HepG2 (cell line): ENCODE data around the gene KLHL21. TPM values are rescaled to one million over a fixed set of nuclear protein-coding genes. Genes with fewer than 3 reads are reported as not detected.

ENCODE experiments used
- ATF7-NPFF ChIP-seq: sonication (generic); formaldehyde crosslinking; IDR thresholded peaks from 2 replicates; pipeline ENCODE4 v1.8.1; 2023; ENCODE audit warnings: mild to moderate bottlenecking, low read depth, missing genetic modification reagents, moderate library complexity
- HDAC1 ChIP-seq: sonication (generic); formaldehyde crosslinking; IDR thresholded peaks from 2 replicates; pipeline ENCODE4 v1.5.1; 2020; ENCODE audit warnings: mild to moderate bottlenecking, missing genetic modification reagents
- KDM5A ChIP-seq: fragments of 200-600 bp; sonication (generic); IDR thresholded peaks from 2 replicates; pipeline ENCODE4 v1.7.0; 2018; ENCODE audit warnings: antibody characterized with exemption, mild to moderate bottlenecking, low read length, borderline replicate concordance
- KLF9 ChIP-seq: IDR thresholded peaks from 2 replicates; pipeline ENCODE4 v1.6.1; 2016; ENCODE audit warnings: low read depth
- MYC ChIP-seq: sonication (generic); formaldehyde crosslinking; IDR thresholded peaks from 2 replicates; pipeline ENCODE4 v1.9.0; 2021; ENCODE audit warnings: missing genetic modification reagents, borderline replicate concordance
- PAF1 ChIP-seq: IDR thresholded peaks from 2 replicates; pipeline ENCODE4 v1.6.1; 2016; ENCODE audit warnings: missing genetic modification reagents, missing compliant biosample characterization
- POLR2G ChIP-seq: fragments of 200-400 bp; formaldehyde crosslinking; IDR thresholded peaks from 2 replicates; pipeline ENCODE4 v1.6.1; 2018; ENCODE audit warnings: mild to moderate bottlenecking, low read depth, low read length, moderate library complexity
- PPARG ChIP-seq: conservative IDR thresholded peaks from 2 replicates; pipeline ENCODE4 v1.6.1; 2016; ENCODE audit warnings: missing biosample characterization, missing genetic modification reagents
- SALL2 ChIP-seq: sonication (generic); formaldehyde crosslinking; IDR thresholded peaks from 2 replicates; pipeline ENCODE4 v1.8.1; 2023; ENCODE audit warnings: mild to moderate bottlenecking, missing genetic modification reagents, inconsistent platforms
- TCF7L2 ChIP-seq: IDR thresholded peaks from 2 replicates; pipeline ENCODE4 v1.6.1; 2011; ENCODE audit warnings: mild to moderate bottlenecking, low read depth, low read length, moderate library complexity
- TRAFD1 ChIP-seq: sonication (generic); formaldehyde crosslinking; IDR thresholded peaks from 2 replicates; pipeline ENCODE4 v1.5.1; 2020; ENCODE audit warnings: missing genetic modification reagents, mild to moderate bottlenecking, borderline replicate concordance
- ZBTB37 ChIP-seq: sonication (generic); formaldehyde crosslinking; IDR thresholded peaks from 2 replicates; pipeline ENCODE4 v1.4.0; 2020; ENCODE audit warnings: mild to moderate bottlenecking, missing genetic modification reagents
- ZFP41 ChIP-seq: sonication (generic); formaldehyde crosslinking; IDR thresholded peaks from 2 replicates; pipeline ENCODE4 v1.4.0; 2020; ENCODE audit warnings: mild to moderate bottlenecking, missing genetic modification reagents, borderline replicate concordance
- ZKSCAN5 ChIP-seq: sonication (generic); formaldehyde crosslinking; IDR thresholded peaks from 2 replicates; pipeline ENCODE4 v1.5.1; 2020; ENCODE audit warnings: mild to moderate bottlenecking, missing genetic modification reagents
- ZMYM4 ChIP-seq: sonication (generic); formaldehyde crosslinking; IDR thresholded peaks from 2 replicates; pipeline ENCODE4 v1.8.1; 2023; ENCODE audit warnings: mild to moderate bottlenecking, missing genetic modification reagents
- ZNF263 ChIP-seq: sonication (generic); formaldehyde crosslinking; IDR thresholded peaks from 2 replicates; pipeline ENCODE4 v1.4.0; 2020; ENCODE audit warnings: missing genetic modification reagents
- ZNF496 ChIP-seq: sonication (generic); formaldehyde crosslinking; IDR thresholded peaks from 2 replicates; pipeline ENCODE4 v1.8.1; 2023; ENCODE audit warnings: mild to moderate bottlenecking, moderate library complexity, missing genetic modification reagents; ENCODE audit not compliant: insufficient replicate concordance
- polyA plus RNA-seq, 8 experiments: library from polyadenylated mRNA; depleted of rRNA in 3 of 8; stranded (reverse) in 7 of 8; unstranded in 1 of 8; fragments of >200 nt; fragmentation: Illumina TruSeq in 4 of 8; extraction: Trizol in 4 of 8; gene quantifications; 2 replicates each; pipeline versions ENCODE4 v1.2.1 to v1.2.3, GENCODE V29; 2011 to 2016; ENCODE audit warnings: low read depth in 4 of 8, missing spikeins in 1 of 8, mixed read lengths in 1 of 8; ENCODE audit not compliant: insufficient read depth in 1 of 8
- total RNA-seq, 5 experiments: library from RNA; depleted of rRNA; stranded (reverse); fragments of >200 nt; fragmentation: Illumina TruSeq; extraction: Trizol; gene quantifications; 2 replicates each; pipeline ENCODE4 v1.2.3, GENCODE V29; 2016; ENCODE audit warnings: low read depth in 1 of 5
- TF ChIP-seq, protein P1 (sequence below): sonication (generic); formaldehyde crosslinking; IDR thresholded peaks from 2 replicates; pipeline ENCODE4 v1.5.0; 2020; ENCODE audit warnings: mild to moderate bottlenecking, missing genetic modification reagents
- TF ChIP-seq, protein P2 (sequence below): sonication (generic); formaldehyde crosslinking; IDR thresholded peaks from 2 replicates; pipeline ENCODE4 v1.5.0; 2020; ENCODE audit warnings: missing genetic modification reagents
- TF ChIP-seq, protein P3 (sequence below): sonication (generic); formaldehyde crosslinking; IDR thresholded peaks from 2 replicates; pipeline ENCODE4 v1.5.1; 2020; ENCODE audit warnings: mild to moderate bottlenecking, missing genetic modification reagents, moderate library complexity

KLHL21 gene
- total and polyA plus RNA-seq, 2 of the 13 experiments (the other 11 are each of a cell fraction or from before 2014, with no cell fraction given) = 14.8 to 25.0 TPM

- TF ChIP-seq, protein P1, sequence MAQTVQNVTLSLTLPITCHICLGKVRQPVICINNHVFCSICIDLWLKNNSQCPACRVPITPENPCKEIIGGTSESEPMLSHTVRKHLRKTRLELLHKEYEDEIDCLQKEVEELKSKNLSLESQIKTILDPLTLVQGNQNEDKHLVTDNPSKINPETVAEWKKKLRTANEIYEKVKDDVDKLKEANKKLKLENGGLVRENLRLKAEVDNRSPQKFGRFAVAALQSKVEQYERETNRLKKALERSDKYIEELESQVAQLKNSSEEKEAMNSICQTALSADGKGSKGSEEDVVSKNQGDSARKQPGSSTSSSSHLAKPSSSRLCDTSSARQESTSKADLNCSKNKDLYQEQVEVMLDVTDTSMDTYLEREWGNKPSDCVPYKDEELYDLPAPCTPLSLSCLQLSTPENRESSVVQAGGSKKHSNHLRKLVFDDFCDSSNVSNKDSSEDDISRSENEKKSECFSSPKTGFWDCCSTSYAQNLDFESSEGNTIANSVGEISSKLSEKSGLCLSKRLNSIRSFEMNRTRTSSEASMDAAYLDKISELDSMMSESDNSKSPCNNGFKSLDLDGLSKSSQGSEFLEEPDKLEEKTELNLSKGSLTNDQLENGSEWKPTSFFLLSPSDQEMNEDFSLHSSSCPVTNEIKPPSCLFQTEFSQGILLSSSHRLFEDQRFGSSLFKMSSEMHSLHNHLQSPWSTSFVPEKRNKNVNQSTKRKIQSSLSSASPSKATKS (CRISPR knock-in tag) = no peak; the same call in 1 of the 2 replicates
- no peak for TF ChIP-seq SALL2 (CRISPR knock-in tag)
- TF ChIP-seq, protein P2, sequence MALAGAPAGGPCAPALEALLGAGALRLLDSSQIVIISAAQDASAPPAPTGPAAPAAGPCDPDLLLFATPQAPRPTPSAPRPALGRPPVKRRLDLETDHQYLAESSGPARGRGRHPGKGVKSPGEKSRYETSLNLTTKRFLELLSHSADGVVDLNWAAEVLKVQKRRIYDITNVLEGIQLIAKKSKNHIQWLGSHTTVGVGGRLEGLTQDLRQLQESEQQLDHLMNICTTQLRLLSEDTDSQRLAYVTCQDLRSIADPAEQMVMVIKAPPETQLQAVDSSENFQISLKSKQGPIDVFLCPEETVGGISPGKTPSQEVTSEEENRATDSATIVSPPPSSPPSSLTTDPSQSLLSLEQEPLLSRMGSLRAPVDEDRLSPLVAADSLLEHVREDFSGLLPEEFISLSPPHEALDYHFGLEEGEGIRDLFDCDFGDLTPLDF = peak; percentile 10; the same call in 1 of the 2 replicates
- TF ChIP-seq MYC (CRISPR knock-in tag) = peak; percentile 96
- no peak for TF ChIP-seq TCF7L2
- TF ChIP-seq ZKSCAN5 (CRISPR knock-in tag) = no peak
- TF ChIP-seq ATF7-NPFF (CRISPR knock-in tag) = peak; percentile 63
- no peak for TF ChIP-seq PAF1 (CRISPR knock-in tag)
- no peak for TF ChIP-seq ZNF496 (CRISPR knock-in tag)
- peak; percentile 29; the same call in 1 of the 2 replicates for TF ChIP-seq ZMYM4 (CRISPR knock-in tag)
- no peak; the same call in 1 of the 2 replicates for TF ChIP-seq KDM5A
- peak; percentile 43; the same call in 1 of the 2 replicates for TF ChIP-seq PPARG (CRISPR knock-in tag)
- TF ChIP-seq ZFP41 (CRISPR knock-in tag) = no peak
- TF ChIP-seq POLR2G = peak; percentile 88
- TF ChIP-seq ZNF263 (CRISPR knock-in tag) = no peak
- TF ChIP-seq, protein P3, sequence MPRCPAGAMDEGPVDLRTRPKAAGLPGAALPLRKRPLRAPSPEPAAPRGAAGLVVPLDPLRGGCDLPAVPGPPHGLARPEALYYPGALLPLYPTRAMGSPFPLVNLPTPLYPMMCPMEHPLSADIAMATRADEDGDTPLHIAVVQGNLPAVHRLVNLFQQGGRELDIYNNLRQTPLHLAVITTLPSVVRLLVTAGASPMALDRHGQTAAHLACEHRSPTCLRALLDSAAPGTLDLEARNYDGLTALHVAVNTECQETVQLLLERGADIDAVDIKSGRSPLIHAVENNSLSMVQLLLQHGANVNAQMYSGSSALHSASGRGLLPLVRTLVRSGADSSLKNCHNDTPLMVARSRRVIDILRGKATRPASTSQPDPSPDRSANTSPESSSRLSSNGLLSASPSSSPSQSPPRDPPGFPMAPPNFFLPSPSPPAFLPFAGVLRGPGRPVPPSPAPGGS = no peak
- TF ChIP-seq ZBTB37 = no peak
- 0 out of 2 replicates have a peak, but pooled peaks have one; percentile 27 for TF ChIP-seq KLF9 (CRISPR knock-in tag)
- TF ChIP-seq TRAFD1 (CRISPR knock-in tag) = no peak
- peak; percentile 46; the same call in 1 of the 2 replicates for TF ChIP-seq HDAC1 (CRISPR knock-in tag)
These were observed 1.4 kb upstream of the KLHL21 start (continued) for GRCh38 chr1:6603915-6604558.
